NB4 (cell line): Measurements from ENCODE around the gene PDE6B.

ENCODE experiments used
- POLR2A ChIP-seq: IDR thresholded peaks from 2 replicates; pipeline ENCODE4 v1.6.1; 2011; ENCODE audit warnings: mild to moderate bottlenecking; ENCODE audit not compliant: insufficient read length; ENCODE audit errors: extremely low read depth
- TF ChIP-seq, protein P1 (sequence below): IDR thresholded peaks from one replicate; pipeline ENCODE4 v1.5.1; 2012; ENCODE audit warnings: low read depth, low read length

DNA sequence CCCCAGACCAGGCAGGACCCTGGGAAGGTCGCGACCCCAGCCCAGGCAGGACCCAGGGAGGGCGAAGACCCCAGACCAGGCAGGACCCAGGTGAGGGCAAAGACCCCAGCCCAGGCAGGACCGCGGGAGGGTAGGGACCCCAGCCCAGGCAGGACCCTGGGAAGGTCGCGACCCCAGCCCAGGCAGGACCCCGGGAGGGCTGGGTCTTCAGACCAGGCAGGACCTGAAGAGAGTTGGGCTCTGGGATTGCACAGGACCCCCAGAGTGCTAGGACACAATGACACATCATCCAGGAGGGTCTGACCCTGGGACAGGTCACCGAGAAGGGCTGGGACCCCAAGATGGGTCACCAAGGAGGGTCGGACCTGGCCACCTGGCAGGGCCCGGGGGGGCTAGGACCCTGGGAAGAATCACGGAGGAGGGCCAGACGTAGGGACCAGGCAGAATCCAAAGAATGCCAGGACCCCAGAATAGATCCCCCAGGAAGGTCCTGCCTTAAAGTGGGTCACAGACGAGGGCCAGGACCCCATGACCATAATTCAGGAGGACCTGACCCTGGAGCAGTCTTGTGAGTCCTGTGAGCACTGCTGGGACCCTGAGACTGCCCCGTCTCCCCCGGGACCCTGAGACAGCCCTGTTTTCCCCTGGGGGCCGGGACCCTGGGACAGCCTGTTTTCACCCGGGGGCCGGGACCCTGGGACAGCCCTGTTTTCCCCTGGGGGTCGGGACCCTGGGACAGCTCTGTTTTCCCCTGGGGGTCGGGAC is 81.6 kb downstream of the PDE6B start:
- TF ChIP-seq, protein P1, sequence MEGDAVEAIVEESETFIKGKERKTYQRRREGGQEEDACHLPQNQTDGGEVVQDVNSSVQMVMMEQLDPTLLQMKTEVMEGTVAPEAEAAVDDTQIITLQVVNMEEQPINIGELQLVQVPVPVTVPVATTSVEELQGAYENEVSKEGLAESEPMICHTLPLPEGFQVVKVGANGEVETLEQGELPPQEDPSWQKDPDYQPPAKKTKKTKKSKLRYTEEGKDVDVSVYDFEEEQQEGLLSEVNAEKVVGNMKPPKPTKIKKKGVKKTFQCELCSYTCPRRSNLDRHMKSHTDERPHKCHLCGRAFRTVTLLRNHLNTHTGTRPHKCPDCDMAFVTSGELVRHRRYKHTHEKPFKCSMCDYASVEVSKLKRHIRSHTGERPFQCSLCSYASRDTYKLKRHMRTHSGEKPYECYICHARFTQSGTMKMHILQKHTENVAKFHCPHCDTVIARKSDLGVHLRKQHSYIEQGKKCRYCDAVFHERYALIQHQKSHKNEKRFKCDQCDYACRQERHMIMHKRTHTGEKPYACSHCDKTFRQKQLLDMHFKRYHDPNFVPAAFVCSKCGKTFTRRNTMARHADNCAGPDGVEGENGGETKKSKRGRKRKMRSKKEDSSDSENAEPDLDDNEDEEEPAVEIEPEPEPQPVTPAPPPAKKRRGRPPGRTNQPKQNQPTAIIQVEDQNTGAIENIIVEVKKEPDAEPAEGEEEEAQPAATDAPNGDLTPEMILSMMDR: no peak
- no peak for TF ChIP-seq POLR2A
